Fibroblast of lung (primary cell): ENCODE results near the gene USH2A. TPM values are rescaled to one million over a fixed set of nuclear protein-coding genes. Genes with fewer than 3 reads are reported as not detected.
A peak's percentile ranks its signal among the peaks of the same experiment; 100 is the strongest.

Experiments used
- DNase-seq, 2 donors: peaks; one replicate each; pipeline versions ENCODE4 v3.0.0 to v3.0.0-alpha.2; 2010; ENCODE audit warnings: low read depth in 2 of 2
- H2AFZ ChIP-seq: 2 replicates; pipeline ENCODE4 v1.5.1; 2012; ENCODE audit warnings: low read length, control low read depth, inconsistent platforms
- H3K27ac ChIP-seq: 2 replicates; pipeline ENCODE4 v1.5.1; 2011; ENCODE audit warnings: low read length, control low read depth; ENCODE audit not compliant: insufficient read depth
- H3K27me3 ChIP-seq: 2 replicates; pipeline ENCODE4 v1.5.1; 2011; ENCODE audit warnings: mild to moderate bottlenecking, low read length; ENCODE audit not compliant: control insufficient read depth, insufficient read depth
- H3K36me3 ChIP-seq: 2 replicates; pipeline ENCODE4 v1.5.1; 2011; ENCODE audit warnings: low read length; ENCODE audit not compliant: control insufficient read depth, insufficient read depth
- H3K4me1 ChIP-seq: 2 replicates; pipeline ENCODE4 v1.5.1; 2011; ENCODE audit warnings: low read length; ENCODE audit not compliant: control insufficient read depth, insufficient read depth; ENCODE audit errors: extremely low read depth
- H3K4me2 ChIP-seq: 2 replicates; pipeline ENCODE4 v1.5.1; 2011; ENCODE audit warnings: low read length, control low read depth; ENCODE audit not compliant: insufficient read depth; ENCODE audit errors: extremely low read depth
- H3K4me3 ChIP-seq, 4 experiments: fragments of 200-600 bp in 1 of 4; sonication (generic) in 1 of 4; replicated peaks in 1 of 4; 2 replicates each; pipeline ENCODE4 v1.5.1; 2011 to 2016; ENCODE audit warnings: low read length in 4 of 4, low read depth in 3 of 4, mild to moderate bottlenecking in 3 of 4, control low read depth in 2 of 4, inconsistent platforms in 1 of 4, mixed read lengths in 1 of 4; ENCODE audit not compliant: insufficient read depth in 1 of 4; ENCODE audit errors: control extremely low read depth in 1 of 4
- H3K79me2 ChIP-seq: 2 replicates; pipeline ENCODE4 v1.5.1; 2012; ENCODE audit warnings: mild to moderate bottlenecking, low read length, inconsistent platforms; ENCODE audit not compliant: control insufficient read depth, insufficient read depth
- H3K9ac ChIP-seq: 2 replicates; pipeline ENCODE4 v1.5.1; 2011; ENCODE audit warnings: mild to moderate bottlenecking, low read length, control low read depth; ENCODE audit not compliant: insufficient read depth
- H3K9me3 ChIP-seq: 2 replicates; pipeline ENCODE4 v1.5.1; 2012; ENCODE audit warnings: low read depth, low read length; ENCODE audit not compliant: control insufficient read depth, insufficient read depth
- H4K20me1 ChIP-seq: 2 replicates; pipeline ENCODE4 v1.5.1; 2011; ENCODE audit warnings: low read length; ENCODE audit not compliant: control insufficient read depth, insufficient read depth; ENCODE audit errors: extremely low read depth
- CTCF ChIP-seq, 2 donors: IDR thresholded peaks in 1 of 2; conservative IDR thresholded peaks in 1 of 2; 1 replicate in 1 of 2; 2 replicates in 1 of 2; pipeline ENCODE4 v1.5.1; 2011 to 2012; ENCODE audit warnings: low read length in 2 of 2, control low read depth in 1 of 2, inconsistent platforms in 1 of 2, low read depth in 1 of 2, mild to moderate bottlenecking in 1 of 2
- EZH2 ChIP-seq: IDR thresholded peaks from 2 replicates; pipeline ENCODE4 v1.5.1; 2012; ENCODE audit warnings: low read length, control low read depth, mild to moderate bottlenecking; ENCODE audit errors: missing control alignments
- polyA plus RNA-seq, 2 donors: library from polyadenylated mRNA; depleted of rRNA in 1 of 2; stranded (reverse) in 1 of 2; unstranded in 1 of 2; fragments of >200 nt; gene quantifications; 2 replicates each; pipeline ENCODE4 v1.2.1, GENCODE V29; 2011 to 2012; ENCODE audit warnings: missing spikeins in 1 of 2
- total RNA-seq: library from RNA; depleted of rRNA; stranded (reverse); fragments of >200 nt; gene quantifications from 2 replicates; pipeline ENCODE4 v1.2.1, GENCODE V29; 2014

Gene USH2A
- total and polyA plus RNA-seq, 2 donors (not counting 1 experiment from before 2014, with no cell fraction given) = under 0.01 to 0.01 TPM

- no peaks in the 10 kb centered on the region for H3K9me3 ChIP-seq
- no peaks in the 10 kb centered on the region for H3K27me3 ChIP-seq
- DNase-seq = peak; percentile 64 to 79
- H4K20me1 ChIP-seq = no peaks in the 10 kb centered on the region
- H3K4me3 ChIP-seq = no peak overlapping the region
- no peaks in the 10 kb centered on the region for H3K36me3 ChIP-seq
- no peaks in the 10 kb centered on the region for H3K4me1 ChIP-seq
- peak overlapping the region; percentile 18 for H3K27ac ChIP-seq
- H3K79me2 ChIP-seq = no peaks in the 10 kb centered on the region
- no peak overlapping the region for H3K9ac ChIP-seq
- H3K4me2 ChIP-seq = no peak overlapping the region
- TF ChIP-seq CTCF (conservative IDR thresholded peaks at IDR 0.05 in 1 of 2, IDR thresholded peaks at IDR 0.05 in 1 of 2; ENCODE audit: low read depth in 1 of 2, low read length in 2 of 2) (no peak), EZH2 (no peak)
- H2AFZ ChIP-seq = no peak overlapping the region
Measured at GRCh38 chr1:215835951-215836350, 587.3 kb downstream of the USH2A start.

- DNase-seq = peak; percentile 33 to 63
- Histone ChIP-seq H3K4me2 (no peak overlapping the region), H3K27ac (no peak overlapping the region)
Measured at GRCh38 chr1:215833941-215834729, 589.1 kb downstream of the USH2A start.

More at GRCh38 chr1:215833941-215834729, 589.1 kb downstream of the USH2A start:
- no peaks in the 10 kb centered on the region for H3K79me2 ChIP-seq
- no peak overlapping the region for H3K4me3 ChIP-seq
- no peak for TF ChIP-seq EZH2
- TF ChIP-seq CTCF (conservative IDR thresholded peaks at IDR 0.05 in 1 of 2, IDR thresholded peaks at IDR 0.05 in 1 of 2; ENCODE audit: low read depth in 1 of 2, low read length in 2 of 2) = no peak
- no peaks in the 10 kb centered on the region for H3K27me3 ChIP-seq
- no peaks in the 10 kb centered on the region for H3K4me1 ChIP-seq
- H2AFZ ChIP-seq = no peak overlapping the region
- H4K20me1 ChIP-seq = no peaks in the 10 kb centered on the region
- no peak overlapping the region for H3K9ac ChIP-seq
- H3K9me3 ChIP-seq = no peaks in the 10 kb centered on the region
- H3K36me3 ChIP-seq = no peaks in the 10 kb centered on the region
